HEK293T (cell line): Measurements from ENCODE around the gene SUN2.

Experiments used
- CTCF ChIA-PET: fragments of 350-600 bp; formaldehyde crosslinking; extraction: SDS; loops from one replicate; lab custom pipeline; 2021; ENCODE audit warnings: antibody characterized with exemption, inconsistent platforms; lab: Yijun Ruan, JAX
- POLR2A ChIA-PET: fragments of 350-600 bp; formaldehyde crosslinking; extraction: SDS; loops from one replicate; lab custom pipeline; 2020; ENCODE audit warnings: antibody characterized with exemption, inconsistent platforms; lab: Yijun Ruan, JAX
- DNase-seq: peaks from one replicate; pipeline ENCODE4 v3.0.0; 2012; ENCODE audit warnings: mixed read lengths; ENCODE audit errors: extremely low spot score
- ARNT ChIP-seq: fragments of 450-650 bp; IDR thresholded peaks from 2 replicates; pipeline ENCODE4 v1.6.1; 2017; ENCODE audit warnings: mild to moderate bottlenecking
- BHLHE40 ChIP-seq: fragments of 450-650 bp; IDR thresholded peaks from 2 replicates; pipeline ENCODE4 v1.6.1; 2016; ENCODE audit warnings: mild to moderate bottlenecking, moderate library complexity, borderline replicate concordance
- CTBP1 ChIP-seq: fragments of 450-650 bp; IDR thresholded peaks from 2 replicates; pipeline ENCODE4 v1.6.1; 2016; ENCODE audit warnings: borderline replicate concordance
- ELF4 ChIP-seq: fragments of 450-650 bp; IDR thresholded peaks from 2 replicates; pipeline ENCODE4 v1.6.1; 2017; ENCODE audit warnings: antibody characterized with exemption
- FOXA1 ChIP-seq: fragments of 450-650 bp; IDR thresholded peaks from 2 replicates; pipeline ENCODE4 v1.6.1; 2016; ENCODE audit warnings: mild to moderate bottlenecking
- FOXK2 ChIP-seq: fragments of 450-650 bp; IDR thresholded peaks from 2 replicates; pipeline ENCODE4 v1.6.1; 2016; ENCODE audit warnings: mild to moderate bottlenecking
- FOXM1 ChIP-seq: fragments of 450-650 bp; IDR thresholded peaks from 2 replicates; pipeline ENCODE4 v1.6.1; 2017; ENCODE audit warnings: mild to moderate bottlenecking, borderline replicate concordance
- HDGF ChIP-seq: fragments of 450-650 bp; IDR thresholded peaks from 2 replicates; pipeline ENCODE4 v1.6.1; 2017; ENCODE audit warnings: antibody characterized with exemption, borderline replicate concordance
- L3MBTL2 ChIP-seq: fragments of 450-650 bp; conservative IDR thresholded peaks from 2 replicates; pipeline ENCODE4 v1.6.1; 2016; ENCODE audit warnings: mild to moderate bottlenecking
- LEF1 ChIP-seq: fragments of 450-650 bp; IDR thresholded peaks from 2 replicates; pipeline ENCODE4 v1.6.1; 2017; ENCODE audit warnings: mild to moderate bottlenecking, borderline replicate concordance
- NFRKB ChIP-seq: fragments of 450-650 bp; IDR thresholded peaks from 2 replicates; pipeline ENCODE4 v1.6.1; 2016; ENCODE audit warnings: mild to moderate bottlenecking, moderate library complexity
- SP1 ChIP-seq: fragments of 450-650 bp; IDR thresholded peaks from 2 replicates; pipeline ENCODE4 v1.6.1; 2017
- SUZ12 ChIP-seq: fragments of 450-650 bp; IDR thresholded peaks from 2 replicates; pipeline ENCODE4 v1.6.1; 2016; ENCODE audit warnings: mild to moderate bottlenecking
- TARDBP ChIP-seq: fragments of 450-650 bp; IDR thresholded peaks from 2 replicates; pipeline ENCODE4 v1.6.1; 2016
- ZNF384 ChIP-seq: fragments of 450-650 bp; IDR thresholded peaks from 2 replicates; pipeline ENCODE4 v1.6.1; 2016
- TF ChIP-seq, protein P1 (sequence below): fragments of 450-650 bp; IDR thresholded peaks from 2 replicates; pipeline ENCODE4 v1.6.1; 2016

SUN2 gene

DNA sequence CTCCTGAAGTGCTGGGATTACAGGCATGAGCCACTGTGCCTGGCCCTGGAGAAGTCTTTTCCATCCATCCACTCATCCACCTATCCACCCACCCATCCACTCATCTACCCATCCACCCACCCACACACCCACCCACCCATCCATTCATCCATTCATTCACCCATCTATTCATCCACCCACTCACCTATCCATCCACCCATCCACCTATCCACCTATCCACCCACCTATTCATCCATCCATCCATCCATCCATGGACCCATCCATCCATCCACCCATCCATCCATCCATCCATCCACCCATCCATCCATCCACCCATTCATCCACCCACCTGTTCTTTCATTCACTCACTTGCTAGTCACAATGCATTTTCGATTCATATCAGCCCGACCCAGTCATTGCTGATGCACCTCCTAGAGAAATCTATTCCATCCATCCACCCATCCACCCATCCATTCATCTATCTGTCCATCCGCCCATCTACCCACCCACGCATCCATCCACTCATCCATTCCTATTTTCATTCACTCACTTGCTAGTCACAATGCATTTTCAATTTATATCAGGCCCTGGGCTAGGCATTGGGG lies 17.7 kb upstream of the SUN2 start:
- ChIA-PET CTCF (no interaction called here), POLR2A (no interaction called here)
- no peak for TF ChIP-seq HDGF
- no peak for TF ChIP-seq LEF1
- TF ChIP-seq FOXA1, result no peak
- no peak for TF ChIP-seq FOXK2
- TF ChIP-seq CTBP1, result no peak
- TF ChIP-seq, protein P1, sequence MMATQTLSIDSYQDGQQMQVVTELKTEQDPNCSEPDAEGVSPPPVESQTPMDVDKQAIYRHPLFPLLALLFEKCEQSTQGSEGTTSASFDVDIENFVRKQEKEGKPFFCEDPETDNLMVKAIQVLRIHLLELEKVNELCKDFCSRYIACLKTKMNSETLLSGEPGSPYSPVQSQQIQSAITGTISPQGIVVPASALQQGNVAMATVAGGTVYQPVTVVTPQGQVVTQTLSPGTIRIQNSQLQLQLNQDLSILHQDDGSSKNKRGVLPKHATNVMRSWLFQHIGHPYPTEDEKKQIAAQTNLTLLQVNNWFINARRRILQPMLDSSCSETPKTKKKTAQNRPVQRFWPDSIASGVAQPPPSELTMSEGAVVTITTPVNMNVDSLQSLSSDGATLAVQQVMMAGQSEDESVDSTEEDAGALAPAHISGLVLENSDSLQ, result no peak
- TF ChIP-seq FOXM1, result no peak
- TF ChIP-seq ELF4, result no peak
- TF ChIP-seq NFRKB, result no peak
- no peak for TF ChIP-seq L3MBTL2
- no peak for TF ChIP-seq ARNT
- no peak for TF ChIP-seq SP1
- no peak for TF ChIP-seq SUZ12
- no peak for TF ChIP-seq ZNF384
- TF ChIP-seq TARDBP, result no peak
- no peak for TF ChIP-seq BHLHE40
- DNase-seq, result no peak

DNA sequence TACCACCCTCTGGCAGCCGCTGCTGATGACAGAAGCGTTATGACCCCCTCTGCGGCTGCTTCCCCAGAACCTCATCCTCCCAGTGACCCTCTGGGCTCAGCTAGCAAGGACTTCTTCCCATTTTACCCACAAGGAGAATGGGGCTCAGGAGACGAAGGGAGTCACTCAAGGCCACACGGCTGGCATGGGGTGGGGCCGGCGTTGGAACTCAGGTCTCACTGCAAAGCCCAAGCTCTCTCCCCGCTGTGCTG lies 16.8 kb upstream of the SUN2 start:
- no peak for DNase-seq
- CTCF ChIA-PET, result no interaction called here
- POLR2A ChIA-PET, result no interaction called here
- TF ChIP-seq FOXA1 (no peak), NFRKB (no peak), BHLHE40 (no peak), FOXM1 (no peak), TARDBP (no peak), LEF1 (no peak), HDGF (no peak), ARNT (no peak)

DNA sequence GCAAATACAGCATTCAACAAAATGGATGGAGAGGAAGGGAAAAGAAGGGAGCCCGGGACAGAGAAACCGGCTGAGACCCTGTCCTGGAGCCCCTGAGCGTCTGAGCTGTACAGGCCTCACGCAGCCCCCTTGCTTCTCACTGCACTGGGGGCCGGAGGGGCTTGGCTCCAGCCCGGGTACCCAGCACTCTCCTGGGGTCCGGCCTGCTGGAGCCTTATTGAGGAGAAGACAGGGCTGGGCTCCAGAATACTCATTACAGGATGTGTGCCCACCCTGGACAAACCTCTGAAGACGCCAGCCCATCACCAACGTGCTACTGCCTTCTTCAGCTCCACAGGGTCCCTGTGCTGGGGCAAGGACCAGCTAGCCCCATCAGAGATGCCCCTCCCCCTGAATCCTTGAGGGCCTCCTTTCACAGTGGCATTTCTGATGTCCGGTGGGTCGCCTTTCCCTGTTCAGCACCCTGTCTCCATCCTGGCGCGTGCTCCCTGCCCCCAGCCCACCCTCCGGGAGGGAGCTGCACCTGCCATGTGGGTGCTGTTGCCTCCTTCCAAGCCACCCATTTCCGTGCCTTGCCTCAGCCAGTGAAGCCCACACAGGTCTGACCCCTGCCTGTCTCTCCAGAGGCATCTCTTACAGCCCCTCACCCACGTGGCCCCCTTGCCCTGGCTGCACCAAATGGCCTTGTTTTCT lies 14.6 kb upstream of the SUN2 start:
- DNase-seq, result no peak
- CTCF ChIA-PET, result interaction anchor here (1.5 to 2.5 kb wide), 5 partner anchors 17 to 100 kb away, joined by 3 to 13 read pairs (median 4); partner anchors contain the start of gene DNAL4
- TF ChIP-seq ELF4 (no peak), ZNF384 (no peak)
- POLR2A ChIA-PET, result interaction anchor here (0.6 to 2.8 kb wide), 4 partner anchors 23 to 102 kb away, joined by 3 to 9 read pairs (median 3); partner anchors contain the start of genes CBX6 and DNAL4

DNA sequence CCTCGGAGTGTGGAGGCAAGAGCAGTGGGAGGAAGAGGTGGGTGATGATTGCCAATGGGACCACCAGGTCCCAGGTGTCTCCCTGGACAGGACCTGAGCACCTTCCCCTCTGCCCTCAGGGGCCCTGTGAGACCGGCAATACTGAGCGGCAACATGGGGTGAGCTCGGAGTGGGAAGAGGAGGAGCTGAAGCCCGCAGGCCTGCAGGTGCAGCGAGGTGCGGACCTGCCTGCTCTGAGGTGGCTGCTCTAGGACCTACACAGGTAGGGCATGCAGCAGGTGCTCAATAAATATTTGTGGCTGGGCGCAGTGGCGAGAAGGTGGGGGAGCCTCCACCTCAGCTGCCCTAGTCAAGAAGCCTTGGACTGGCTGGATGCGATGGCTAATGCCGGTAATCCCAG lies 12.2 kb upstream of the SUN2 start:
- POLR2A ChIA-PET, result interaction anchor here (0.6 to 2.8 kb wide), 7 partner anchors 9 to 103 kb away, joined by 3 to 9 read pairs (median 5); partner anchors contain the start of genes DNAL4 and NPTXR
- TF ChIP-seq LEF1, result no peak
- no peak for TF ChIP-seq NFRKB
- no peak for TF ChIP-seq CTBP1
- TF ChIP-seq SP1, result no peak
- no peak for TF ChIP-seq HDGF
- TF ChIP-seq BHLHE40, result no peak
- no peak for TF ChIP-seq FOXK2
- no peak for TF ChIP-seq FOXM1
- TF ChIP-seq, protein P1, result no peak
- TF ChIP-seq ZNF384, result no peak
- no peak for TF ChIP-seq ARNT
- no peak for TF ChIP-seq L3MBTL2
- no peak for DNase-seq
- CTCF ChIA-PET, result interaction anchor here (1.4 to 4.0 kb wide), 9 partner anchors 10 to 235 kb away, joined by 3 to 43 read pairs (median 9); partner anchors contain the start of gene SUN2

DNA sequence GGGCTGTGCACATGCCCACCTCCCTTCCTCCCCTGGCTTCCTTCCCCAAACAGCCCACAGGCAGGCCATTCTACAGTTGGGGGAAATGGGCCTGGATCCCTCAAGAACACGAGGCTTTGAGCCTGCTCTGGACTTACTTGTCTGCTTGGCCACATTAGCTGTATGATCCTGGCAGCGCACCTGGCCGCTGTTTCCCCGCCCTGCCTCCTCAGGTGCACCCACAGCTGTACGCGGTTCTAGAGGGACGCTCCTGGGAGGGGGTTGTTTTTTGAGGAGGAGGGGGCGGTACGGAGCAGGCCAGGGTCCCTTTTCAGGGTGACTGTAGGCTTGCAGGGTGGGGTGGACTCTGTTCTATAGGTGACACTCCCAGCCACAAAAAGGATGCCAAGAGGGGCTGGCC lies 11.5 kb upstream of the SUN2 start:
- CTCF ChIA-PET, result interaction anchor here (1.7 to 4.0 kb wide), 4 partner anchors 9 to 236 kb away, joined by 4 to 43 read pairs (median 12); partner anchors contain the start of gene SUN2
- POLR2A ChIA-PET, result interaction anchor here (0.7 to 2.2 kb wide), 4 partner anchors 11 to 103 kb away, joined by 3 to 7 read pairs (median 4); partner anchors contain the start of gene NPTXR
- TF ChIP-seq CTBP1 (no peak), SP1 (no peak), NFRKB (no peak), FOXK2 (no peak), FOXA1 (no peak), L3MBTL2 (no peak)
- DNase-seq, result no peak

DNA sequence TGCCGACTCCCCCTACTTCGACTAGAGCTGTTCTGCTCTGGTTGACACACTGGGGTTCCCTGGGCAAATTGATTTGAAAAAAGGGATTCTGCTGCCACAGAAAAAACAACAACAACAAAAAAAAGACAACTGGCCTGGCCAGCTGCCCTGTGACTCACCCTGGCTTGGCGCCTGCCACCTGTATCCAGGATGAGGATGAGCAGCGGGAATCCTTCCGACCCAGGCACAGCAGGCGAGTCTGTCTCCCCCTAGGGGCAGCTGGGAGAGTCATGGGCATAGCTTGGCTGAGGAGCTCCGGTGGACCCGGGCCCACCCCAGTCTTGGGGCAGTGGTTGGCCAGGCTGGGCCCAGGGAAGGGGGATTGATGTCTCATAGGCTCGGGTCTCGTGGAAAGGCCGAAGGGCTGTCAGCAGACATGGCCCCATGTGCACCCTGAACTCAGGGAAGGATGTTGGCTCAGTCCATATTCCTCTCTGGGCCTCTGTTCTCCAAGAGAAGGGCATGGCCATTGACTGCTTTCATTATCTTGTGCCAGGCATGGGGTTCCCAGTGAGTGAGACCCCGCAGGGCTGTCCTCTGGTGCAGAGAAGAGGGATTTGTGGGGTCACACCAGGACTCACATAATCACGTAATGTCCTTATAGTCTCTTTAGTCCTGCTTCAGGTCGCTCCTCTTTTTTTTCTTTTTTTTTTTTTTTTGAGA lies 10.4 kb upstream of the SUN2 start:
- peak; percentile 81 for DNase-seq
- TF ChIP-seq SP1 (no peak), TARDBP (no peak), L3MBTL2 (no peak), FOXA1 (no peak), ZNF384 (no peak), CTBP1 (no peak), FOXK2 (no peak)
- ChIA-PET POLR2A (interaction anchor here (0.8 to 1.5 kb wide), 2 partner anchors 83 to 84 kb away, joined by 3 to 5 read pairs; partner anchors contain the start of gene TOMM22), CTCF (interaction anchor here (0.5 to 4.0 kb wide), 11 partner anchors 8 to 348 kb away, joined by 3 to 43 read pairs (median 3); partner anchors contain the start of genes NPTXR and SUN2)
